Fibroblast of lung (primary cell): Measurements from ENCODE around the gene PEDS1. TPM values are rescaled to one million over a fixed set of nuclear protein-coding genes. Genes with fewer than 3 reads are reported as not detected.

Experiments used
- DNase-seq, 2 donors: peaks; one replicate each; pipeline versions ENCODE4 v3.0.0 to v3.0.0-alpha.2; 2010; ENCODE audit warnings: low read depth in 2 of 2
- H2AFZ ChIP-seq: 2 replicates; pipeline ENCODE4 v1.5.1; 2012; ENCODE audit warnings: low read length, control low read depth, inconsistent platforms
- H3K27ac ChIP-seq: 2 replicates; pipeline ENCODE4 v1.5.1; 2011; ENCODE audit warnings: low read length, control low read depth; ENCODE audit not compliant: insufficient read depth
- H3K27me3 ChIP-seq: 2 replicates; pipeline ENCODE4 v1.5.1; 2011; ENCODE audit warnings: mild to moderate bottlenecking, low read length; ENCODE audit not compliant: control insufficient read depth, insufficient read depth
- H3K36me3 ChIP-seq: 2 replicates; pipeline ENCODE4 v1.5.1; 2011; ENCODE audit warnings: low read length; ENCODE audit not compliant: control insufficient read depth, insufficient read depth
- H3K4me1 ChIP-seq: 2 replicates; pipeline ENCODE4 v1.5.1; 2011; ENCODE audit warnings: low read length; ENCODE audit not compliant: control insufficient read depth, insufficient read depth; ENCODE audit errors: extremely low read depth
- H3K4me2 ChIP-seq: 2 replicates; pipeline ENCODE4 v1.5.1; 2011; ENCODE audit warnings: low read length, control low read depth; ENCODE audit not compliant: insufficient read depth; ENCODE audit errors: extremely low read depth
- H3K4me3 ChIP-seq, 4 experiments: fragments of 200-600 bp in 1 of 4; sonication (generic) in 1 of 4; replicated peaks in 1 of 4; 2 replicates each; pipeline ENCODE4 v1.5.1; 2011 to 2016; ENCODE audit warnings: low read length in 4 of 4, low read depth in 3 of 4, mild to moderate bottlenecking in 3 of 4, control low read depth in 2 of 4, inconsistent platforms in 1 of 4, mixed read lengths in 1 of 4; ENCODE audit not compliant: insufficient read depth in 1 of 4; ENCODE audit errors: control extremely low read depth in 1 of 4
- H3K79me2 ChIP-seq: 2 replicates; pipeline ENCODE4 v1.5.1; 2012; ENCODE audit warnings: mild to moderate bottlenecking, low read length, inconsistent platforms; ENCODE audit not compliant: control insufficient read depth, insufficient read depth
- H3K9ac ChIP-seq: 2 replicates; pipeline ENCODE4 v1.5.1; 2011; ENCODE audit warnings: mild to moderate bottlenecking, low read length, control low read depth; ENCODE audit not compliant: insufficient read depth
- H3K9me3 ChIP-seq: 2 replicates; pipeline ENCODE4 v1.5.1; 2012; ENCODE audit warnings: low read depth, low read length; ENCODE audit not compliant: control insufficient read depth, insufficient read depth
- H4K20me1 ChIP-seq: 2 replicates; pipeline ENCODE4 v1.5.1; 2011; ENCODE audit warnings: low read length; ENCODE audit not compliant: control insufficient read depth, insufficient read depth; ENCODE audit errors: extremely low read depth
- CTCF ChIP-seq, 2 donors: IDR thresholded peaks in 1 of 2; conservative IDR thresholded peaks in 1 of 2; 1 replicate in 1 of 2; 2 replicates in 1 of 2; pipeline ENCODE4 v1.5.1; 2011 to 2012; ENCODE audit warnings: low read length in 2 of 2, control low read depth in 1 of 2, inconsistent platforms in 1 of 2, low read depth in 1 of 2, mild to moderate bottlenecking in 1 of 2
- EZH2 ChIP-seq: IDR thresholded peaks from 2 replicates; pipeline ENCODE4 v1.5.1; 2012; ENCODE audit warnings: low read length, control low read depth, mild to moderate bottlenecking; ENCODE audit errors: missing control alignments
- polyA plus RNA-seq, 2 donors: library from polyadenylated mRNA; depleted of rRNA in 1 of 2; stranded (reverse) in 1 of 2; unstranded in 1 of 2; fragments of >200 nt; gene quantifications; 2 replicates each; pipeline ENCODE4 v1.2.1, GENCODE V29; 2011 to 2012; ENCODE audit warnings: missing spikeins in 1 of 2
- total RNA-seq: library from RNA; depleted of rRNA; stranded (reverse); fragments of >200 nt; gene quantifications from 2 replicates; pipeline ENCODE4 v1.2.1, GENCODE V29; 2014

Gene PEDS1
- total and polyA plus RNA-seq, 2 donors (not counting 1 experiment from before 2014, with no cell fraction given): 8.3 to 56.9 TPM

- Histone ChIP-seq H2AFZ (peak overlapping the region; percentile 66), H3K9me3 (no peaks in the 10 kb centered on the region), H3K27ac (peak overlapping the region; percentile 33), H3K4me1 (peaks cover 9% of the 10 kb centered on the region), H3K79me2 (peaks cover 21% of the 10 kb centered on the region), H3K4me3 (peak overlapping the region; percentile 53 to 94 (median 60)), H3K9ac (peak overlapping the region; percentile 24), H3K4me2 (peak overlapping the region; percentile 53), H3K36me3 (no peaks in the 10 kb centered on the region), H4K20me1 (no peaks in the 10 kb centered on the region), H3K27me3 (no peaks in the 10 kb centered on the region)
- peak; percentile 95 to 98 for DNase-seq
- TF ChIP-seq CTCF (conservative IDR thresholded peaks at IDR 0.05 in 1 of 2, IDR thresholded peaks at IDR 0.05 in 1 of 2; ENCODE audit: low read depth in 1 of 2, low read length in 2 of 2): no peak
- no peak for TF ChIP-seq EZH2
Observed at GRCh38 chr20:50115591-50116367, 37.7 kb downstream of the PEDS1 start.

GRCh38 chr20:50115041-50115512 is 38.4 kb downstream of the PEDS1 start:
- no peak overlapping the region for H3K9ac ChIP-seq
- peak overlapping the region; percentile 53 for H3K4me2 ChIP-seq
- TF ChIP-seq CTCF (conservative IDR thresholded peaks at IDR 0.05 in 1 of 2, IDR thresholded peaks at IDR 0.05 in 1 of 2; ENCODE audit: low read depth in 1 of 2, low read length in 2 of 2) (no peak), EZH2 (no peak)
- no peak overlapping the region for H2AFZ ChIP-seq
- H3K36me3 ChIP-seq: no peaks in the 10 kb centered on the region
- DNase-seq: no peak
- no peaks in the 10 kb centered on the region for H3K27me3 ChIP-seq
- peak overlapping the region; percentile 53 to 94 (median 60) for H3K4me3 ChIP-seq
- H3K79me2 ChIP-seq: peaks cover 28% of the 10 kb centered on the region
- no peak overlapping the region for H3K27ac ChIP-seq
- no peaks in the 10 kb centered on the region for H4K20me1 ChIP-seq
- H3K9me3 ChIP-seq: no peaks in the 10 kb centered on the region
- H3K4me1 ChIP-seq: peaks cover 16% of the 10 kb centered on the region

- H2AFZ ChIP-seq: peak overlapping the region; percentile 62
- H3K9ac ChIP-seq: peak overlapping the region; percentile 89
- H3K27ac ChIP-seq: peak overlapping the region; percentile 91
- no peaks in the 10 kb centered on the region for H4K20me1 ChIP-seq
- H3K4me1 ChIP-seq: peaks cover 22% of the 10 kb centered on the region
- no peak for DNase-seq
- TF ChIP-seq EZH2 (no peak), CTCF (conservative IDR thresholded peaks at IDR 0.05 in 1 of 2, IDR thresholded peaks at IDR 0.05 in 1 of 2; ENCODE audit: low read depth in 1 of 2, low read length in 2 of 2) (no peak)
- H3K4me2 ChIP-seq: peak overlapping the region; percentile 99
- H3K9me3 ChIP-seq: no peaks in the 10 kb centered on the region
- peak overlapping the region; percentile 77 to 93 (median 80) for H3K4me3 ChIP-seq
- H3K27me3 ChIP-seq: no peaks in the 10 kb centered on the region
- H3K79me2 ChIP-seq: peaks cover 41% of the 10 kb centered on the region
- no peaks in the 10 kb centered on the region for H3K36me3 ChIP-seq
Observed at GRCh38 chr20:50113420-50114224, 39.9 kb downstream of the PEDS1 start.
